NCI-H1417 (cell line): ENCODE results near the gene DAAM2.

Source experiments
- DNase-seq, 3 experiments: peaks; one replicate each; lab custom pipeline; 2025; lab: John Stamatoyannopoulos, UW

DAAM2 gene

DNA sequence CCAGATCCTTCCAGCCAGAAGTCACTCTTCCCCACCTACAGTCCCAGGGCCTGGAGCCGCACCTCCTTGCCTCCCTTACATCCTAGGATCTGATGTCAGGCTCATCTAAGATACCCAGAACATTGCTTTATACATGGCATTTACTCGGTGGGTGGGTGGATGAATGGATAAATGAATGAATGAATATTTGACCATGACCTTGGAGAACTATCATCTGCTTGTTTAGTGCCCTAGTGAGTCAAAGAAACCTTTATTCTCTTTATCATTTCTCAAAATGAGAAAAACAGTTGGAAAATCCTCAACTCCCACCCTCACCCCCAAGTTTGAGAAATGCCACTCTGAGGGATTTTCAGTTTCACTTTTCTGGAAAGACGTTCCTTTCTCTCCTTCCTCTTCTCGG lies 56.0 kb downstream of the DAAM2 start:
- DNase-seq: no peak

- DNase-seq: no peak
Observed at GRCh38 chr6:39849228-39849627, 57.1 kb downstream of the DAAM2 start.

- DNase-seq: no peak
Observed at GRCh38 chr6:39849764-39850163, 57.6 kb downstream of the DAAM2 start.

GRCh38 chr6:39850736-39851297 lies 58.6 kb downstream of the DAAM2 start:
- DNase-seq: peak in 1 of 3 experiments; percentile 8

- no peak for DNase-seq
Observed at GRCh38 chr6:39851331-39851730, 59.2 kb downstream of the DAAM2 start.

DNA sequence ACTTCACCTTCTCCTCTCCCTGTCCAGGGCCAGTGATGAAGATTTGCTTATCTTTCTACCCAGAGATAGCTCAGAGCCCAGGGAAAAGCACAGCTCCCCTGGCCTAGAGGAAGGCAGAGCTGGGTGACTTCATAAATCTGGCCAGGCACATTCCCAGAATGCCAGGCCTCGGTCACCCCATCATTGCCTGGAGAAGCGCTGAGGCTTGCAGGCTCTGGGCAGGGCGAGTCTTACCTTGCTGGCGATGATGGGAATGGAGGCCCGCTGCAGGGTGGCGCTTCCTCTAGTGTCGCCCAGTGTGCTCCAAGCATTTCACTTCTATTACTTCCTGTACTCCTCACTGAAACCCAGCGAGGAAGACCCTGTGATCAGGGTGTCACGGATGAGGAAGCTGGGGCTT lies 60.1 kb downstream of the DAAM2 start:
- DNase-seq: no peak

DNA sequence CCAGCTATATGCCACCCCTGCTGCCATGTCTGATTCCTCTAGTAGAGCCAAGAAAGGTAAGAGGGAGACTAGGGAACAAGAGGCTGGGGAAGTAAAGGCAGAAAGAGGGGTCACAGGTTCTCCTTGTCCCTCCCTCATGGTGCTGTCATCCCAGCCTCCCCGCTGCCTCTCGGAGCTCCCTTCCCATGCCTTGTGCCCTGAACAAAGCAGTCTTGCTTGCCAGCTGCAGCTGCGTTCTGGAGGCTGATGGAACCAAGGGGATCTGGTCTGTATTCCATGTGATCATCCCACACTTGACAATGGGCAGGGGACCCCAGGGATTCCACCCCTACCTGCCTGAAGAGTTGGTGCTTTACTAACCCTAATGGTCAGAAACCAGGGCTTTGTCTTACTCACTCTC lies 61.4 kb downstream of the DAAM2 start:
- DNase-seq: no peak

DNA sequence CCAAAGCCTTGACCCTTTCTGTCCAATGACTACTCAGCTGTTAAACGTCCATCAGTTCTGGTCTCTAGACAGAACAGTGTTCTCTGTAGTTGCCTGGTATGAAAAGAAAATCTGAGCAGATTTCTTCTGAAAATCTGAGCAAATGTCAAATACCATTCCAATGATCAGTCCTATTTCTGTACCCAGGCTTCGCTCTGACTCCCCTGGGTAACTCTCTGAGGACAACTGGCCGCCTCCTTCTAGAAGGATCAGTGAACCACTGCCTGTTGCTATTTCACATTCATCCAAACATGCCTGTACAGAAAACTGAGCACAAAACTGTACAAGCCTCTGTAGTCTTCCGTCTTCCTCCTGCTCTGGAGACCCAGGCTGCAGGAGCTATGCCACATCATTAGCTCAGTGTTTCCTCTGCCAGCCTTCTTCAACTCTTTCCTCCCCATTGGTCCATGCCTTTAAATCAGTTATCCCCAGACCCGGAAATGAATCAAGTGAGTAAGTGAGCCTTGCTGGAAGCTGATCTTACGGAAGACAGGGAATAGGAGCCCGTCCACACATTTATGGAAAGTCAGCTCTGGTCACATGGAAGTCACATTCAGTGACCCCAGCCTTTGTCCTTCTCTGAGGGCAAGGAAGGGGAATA lies 63.3 kb downstream of the DAAM2 start:
- DNase-seq: no peak

DNA sequence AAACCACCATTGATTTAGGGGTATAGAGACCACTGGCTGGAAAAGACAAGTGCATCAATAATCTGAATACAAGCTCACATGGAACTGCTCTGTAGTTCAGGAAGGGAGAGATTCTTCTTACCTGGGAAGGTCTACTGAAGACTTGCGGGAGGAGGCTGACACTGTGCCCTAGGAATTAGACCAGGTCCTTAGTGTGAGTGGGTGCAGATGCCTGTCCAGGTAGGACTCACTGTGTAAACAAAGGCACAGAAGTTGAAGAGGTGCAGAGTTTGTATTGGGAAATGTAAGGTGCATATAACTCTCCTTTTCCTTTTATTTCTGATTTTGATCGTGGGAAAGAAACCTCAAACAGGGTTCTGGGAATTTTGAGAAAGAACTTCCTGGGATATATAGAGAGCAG lies 66.8 kb downstream of the DAAM2 start:
- DNase-seq: no peak

DNA sequence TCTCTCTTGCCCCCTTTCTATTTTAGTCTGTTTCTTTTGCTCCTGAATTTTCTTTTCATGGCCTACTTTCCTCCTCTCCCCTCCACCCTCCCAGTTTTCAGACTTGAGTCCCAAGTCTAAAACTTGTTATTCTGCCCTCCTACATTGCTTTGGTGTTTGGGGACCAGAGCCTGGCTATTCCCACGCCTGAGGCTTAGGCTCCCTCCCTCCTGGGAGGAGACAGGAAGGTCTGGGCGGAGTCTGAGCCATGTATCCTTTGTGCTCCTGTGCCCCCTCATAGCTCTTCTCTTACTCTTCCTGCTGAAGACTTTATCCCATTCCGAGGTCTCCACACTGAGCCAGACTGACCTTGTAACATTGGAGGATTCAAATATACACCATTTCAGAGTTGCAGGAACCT lies 69.5 kb downstream of the DAAM2 start:
- no peak for DNase-seq

GRCh38 chr6:39865011-39865888 lies 73.1 kb downstream of the DAAM2 start:
- peak in 2 of 3 experiments; percentile 20 to 86 for DNase-seq

DNA sequence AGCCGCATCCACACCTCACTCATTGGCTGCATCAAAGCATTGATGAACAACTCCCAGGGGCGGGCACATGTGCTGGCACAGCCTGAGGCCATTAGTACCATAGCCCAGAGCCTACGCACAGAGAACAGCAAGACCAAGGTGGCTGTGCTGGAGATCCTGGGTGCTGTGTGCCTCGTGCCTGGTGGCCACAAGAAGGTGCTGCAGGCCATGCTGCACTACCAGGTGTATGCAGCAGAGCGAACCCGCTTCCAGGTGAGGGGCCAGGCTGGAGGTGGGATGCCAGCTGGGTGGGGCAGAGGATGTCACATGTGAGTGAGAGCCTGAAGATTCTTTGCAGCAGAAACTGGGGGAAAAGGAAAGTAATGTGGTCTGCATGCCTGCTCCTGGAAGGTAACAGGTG lies 75.4 kb downstream of the DAAM2 start:
- no peak for DNase-seq

DNA sequence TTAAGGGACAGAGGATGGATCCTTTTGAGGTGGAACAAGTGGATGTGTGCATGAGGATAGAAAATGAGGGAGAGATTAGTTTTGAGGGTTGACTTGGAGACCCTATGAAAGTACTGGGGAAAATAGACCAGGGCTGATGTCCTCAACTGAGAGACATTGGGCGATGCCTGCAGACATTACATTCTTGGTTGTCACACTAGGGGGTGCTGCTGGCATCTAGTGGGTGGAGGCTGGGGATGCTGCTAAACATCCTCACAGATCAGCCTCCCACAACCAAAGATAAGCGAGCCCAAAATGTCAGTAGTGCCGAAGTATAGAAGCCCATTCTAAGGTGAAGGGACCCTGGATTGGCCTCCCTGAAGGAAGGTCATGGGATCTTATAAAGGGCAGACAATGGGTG lies 78.8 kb downstream of the DAAM2 start:
- no peak for DNase-seq

DNA sequence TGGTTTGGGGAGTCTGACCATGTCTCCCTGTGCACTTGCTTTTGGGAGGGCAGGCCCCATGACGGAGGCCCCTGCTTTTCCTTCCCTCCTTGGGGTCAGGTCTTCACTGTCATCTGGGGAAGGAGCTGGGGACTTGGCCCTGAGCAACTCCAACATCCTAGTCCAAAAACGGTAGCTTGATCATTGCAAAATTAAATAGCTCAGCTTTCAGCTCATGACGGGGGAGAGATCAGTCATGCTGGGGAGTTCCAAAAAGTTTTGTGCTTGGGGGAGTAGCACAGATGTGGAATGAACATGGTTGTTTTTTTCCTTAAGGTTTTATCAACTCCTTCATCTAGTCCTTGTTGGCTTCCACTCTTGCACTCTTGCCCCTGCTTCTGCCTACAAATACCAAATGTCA lies 81.3 kb downstream of the DAAM2 start:
- no peak for DNase-seq

- no peak for DNase-seq
Observed at GRCh38 chr6:39876111-39876510, 83.9 kb downstream of the DAAM2 start.

GRCh38 chr6:39876826-39877225 lies 84.7 kb downstream of the DAAM2 start:
- DNase-seq: no peak

DNA sequence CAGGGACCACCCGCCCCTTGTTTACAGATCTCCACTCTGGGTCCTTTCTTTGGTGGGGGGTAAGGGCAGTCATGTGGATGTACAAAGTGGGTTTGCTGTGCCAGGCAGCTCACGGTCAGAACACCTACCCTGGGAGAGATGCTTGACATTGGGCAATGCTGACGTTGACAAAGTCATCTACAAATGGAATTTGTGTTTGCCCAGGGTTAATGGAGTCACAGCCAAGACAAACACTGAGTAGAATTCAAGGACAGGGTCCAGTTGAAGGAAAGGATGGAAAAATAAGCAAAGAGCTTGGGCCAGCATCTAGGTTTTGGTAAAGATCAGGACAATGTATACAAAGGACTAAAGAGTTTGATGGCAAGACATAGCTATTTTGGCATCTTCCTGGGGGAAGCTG lies 87.4 kb downstream of the DAAM2 start:
- no peak for DNase-seq

DNA sequence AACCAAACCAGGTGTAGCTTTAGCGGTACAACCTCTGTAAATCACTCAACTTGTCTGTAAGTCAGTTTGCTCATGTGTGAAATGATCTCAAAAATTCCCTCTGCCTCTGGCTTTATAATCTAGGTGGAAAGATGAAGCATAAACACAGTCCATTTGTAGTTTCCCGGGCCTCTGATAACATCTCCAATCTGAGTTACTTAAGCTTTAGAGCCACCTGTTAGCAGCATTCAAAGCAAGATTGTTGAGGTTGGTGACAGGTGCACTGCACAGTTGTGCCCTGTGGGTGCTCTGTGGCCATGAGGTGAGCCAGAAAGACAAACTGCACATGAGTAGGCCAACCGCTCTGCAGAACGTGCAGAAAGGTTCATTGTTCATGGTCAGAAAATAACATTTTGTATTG lies 88.4 kb downstream of the DAAM2 start:
- peak in 2 of 3 experiments; percentile 7 to 28 for DNase-seq

GRCh38 chr6:39881851-39882530 lies 89.8 kb downstream of the DAAM2 start:
- DNase-seq: no peak

DNA sequence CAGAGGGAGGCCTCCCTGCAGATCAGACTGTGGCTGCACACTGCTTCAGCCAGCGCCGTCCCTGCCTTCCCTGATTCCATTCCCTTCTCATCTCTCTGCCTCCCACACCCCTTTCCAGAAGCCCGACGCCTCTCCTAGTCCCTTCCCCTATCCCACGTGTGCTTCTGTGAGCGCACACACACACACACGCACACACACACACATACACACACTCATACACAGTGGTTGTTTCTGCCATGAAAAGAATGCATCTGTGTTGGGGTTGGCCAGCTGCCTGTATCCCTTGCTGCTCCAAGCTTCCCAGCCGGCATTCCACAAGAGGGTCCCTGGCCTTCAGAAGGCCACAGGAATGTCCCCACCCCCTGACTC lies 90.3 kb downstream of the DAAM2 start:
- DNase-seq: no peak

GRCh38 chr6:39884696-39885095 lies 92.5 kb downstream of the DAAM2 start:
- DNase-seq: no peak

DNA sequence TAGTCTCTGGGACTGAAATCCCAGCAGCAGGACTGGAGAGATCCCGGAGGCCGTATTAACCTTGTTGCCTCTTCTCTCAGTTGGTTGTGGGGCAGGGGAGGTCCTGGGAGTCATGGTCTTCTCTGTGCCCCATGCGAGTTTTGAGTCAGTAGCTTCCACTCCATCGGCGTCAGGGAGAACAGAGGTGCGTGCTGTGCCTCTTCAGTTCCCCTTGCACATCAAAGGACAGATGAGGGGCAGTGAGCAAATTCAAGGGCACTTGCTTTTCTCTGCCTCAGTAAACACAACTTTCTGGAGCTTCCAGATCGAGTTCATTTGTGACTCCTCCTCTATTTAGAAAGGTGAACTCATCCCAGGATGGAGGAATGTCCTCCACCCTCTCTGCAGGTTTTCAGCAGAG lies 93.5 kb downstream of the DAAM2 start:
- no peak for DNase-seq

GRCh38 chr6:39886871-39887270 lies 94.7 kb downstream of the DAAM2 start:
- DNase-seq: no peak
